ENCODE measurements around the gene RAB40C. TPM values are rescaled to one million over a fixed set of nuclear protein-coding genes. Genes with fewer than 3 reads are reported as not detected.

Gene RAB40C
- total RNA-seq, 1 donor from 2014 or later = 33.1 TPM

GRCh38 chr16:616733-617586 lies 27.1 kb downstream of the RAB40C start:
- no peak for DNase-seq (ENCODE audit: low spot score)

DNA sequence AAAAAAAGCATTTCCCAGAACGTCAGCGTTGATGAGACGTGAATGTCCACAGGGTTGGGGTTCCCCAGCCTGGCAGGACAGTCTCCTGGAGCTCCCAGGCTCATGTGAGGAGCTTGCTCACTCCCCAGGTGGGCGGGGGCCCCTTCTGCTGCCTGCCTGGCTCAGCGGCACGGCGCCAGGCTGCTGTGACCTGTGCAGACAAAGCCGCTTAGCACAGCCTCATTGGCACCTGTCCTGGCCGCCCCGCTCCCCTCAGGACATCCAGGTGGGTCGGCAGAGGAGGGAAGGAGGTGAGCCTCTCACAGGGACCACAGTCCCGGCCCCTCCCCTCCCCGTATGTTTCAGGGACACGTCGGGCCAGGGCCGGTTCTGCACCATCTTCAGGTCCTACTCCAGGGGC lies 28.0 kb downstream of the RAB40C start:
- no peak for DNase-seq (ENCODE audit: low spot score)

- DNase-seq (ENCODE audit: low spot score) = no peak
These were observed 29.7 kb downstream of the RAB40C start for GRCh38 chr16:619476-620100.

DNA sequence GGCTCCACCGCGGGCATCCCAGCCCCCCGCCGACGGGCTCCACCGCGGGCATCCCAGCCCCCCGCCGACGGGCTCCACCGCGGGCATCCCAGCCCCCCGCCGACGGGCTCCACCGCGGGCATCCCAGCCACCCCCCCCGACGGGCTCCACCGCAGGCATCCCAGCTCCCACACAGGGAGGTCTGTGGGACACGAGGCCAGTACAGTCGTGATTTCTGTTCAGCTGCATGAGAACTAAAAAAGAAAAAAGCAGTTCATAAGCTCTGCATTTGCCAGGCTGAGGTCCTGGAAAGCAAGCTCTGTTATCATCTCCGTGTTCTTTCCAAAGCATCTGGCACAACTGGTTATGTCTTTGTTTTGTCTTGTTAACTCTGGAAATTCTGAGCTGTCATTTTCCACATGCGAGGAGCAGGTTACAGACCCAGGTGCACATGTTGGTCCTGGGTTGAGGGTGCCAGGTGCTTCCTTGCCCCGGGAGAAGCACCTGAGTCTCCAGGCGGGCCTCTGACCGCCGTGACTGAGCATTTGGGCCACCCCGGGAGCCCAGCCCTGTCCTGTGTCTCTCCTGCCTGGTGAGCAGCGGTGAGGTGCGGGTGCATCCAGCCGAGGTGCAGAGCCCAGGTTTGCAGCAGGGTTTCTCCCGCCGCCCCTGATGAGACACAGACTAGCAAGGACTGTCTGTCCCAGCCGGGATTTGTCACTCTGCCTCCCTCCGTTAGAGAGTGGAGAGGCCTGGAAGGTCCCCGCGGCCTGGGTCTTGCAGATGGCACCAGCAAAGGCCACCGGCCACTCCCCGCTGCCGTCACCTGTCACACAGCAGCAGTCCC lies 31.0 kb downstream of the RAB40C start:
- no peak for DNase-seq (ENCODE audit: low spot score)

GRCh38 chr16:621526-622105 lies 31.8 kb downstream of the RAB40C start:
- no peak for DNase-seq (ENCODE audit: low spot score)

GRCh38 chr16:622920-623280 lies 33.0 kb downstream of the RAB40C start:
- DNase-seq (ENCODE audit: low spot score) = no peak

DNA sequence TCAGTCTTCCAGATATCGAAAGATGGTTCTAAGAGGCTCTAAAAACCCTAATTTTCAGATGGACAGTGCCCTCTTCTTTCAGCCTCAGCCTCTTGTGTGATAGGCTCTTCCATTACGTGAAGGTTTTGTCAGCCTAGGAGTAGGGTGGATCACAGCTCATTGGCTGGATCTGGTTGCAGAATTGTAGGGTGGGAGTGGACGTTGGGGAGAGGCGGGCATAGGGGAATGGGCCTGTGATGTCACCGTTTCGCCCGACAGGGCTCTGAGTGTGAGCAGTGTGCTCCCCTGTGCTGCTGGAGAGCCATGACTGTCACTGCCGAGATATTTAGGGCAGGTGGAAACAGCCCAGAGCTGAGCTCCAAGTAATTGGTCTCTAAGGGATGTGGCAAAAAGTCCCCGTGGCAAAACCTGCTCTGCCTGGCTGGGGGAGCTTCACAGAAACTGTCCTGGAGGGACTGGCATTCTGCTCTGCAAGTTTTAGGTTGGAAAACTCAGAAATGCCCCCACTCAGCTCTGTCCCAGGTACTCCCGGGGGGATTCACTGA lies 34.7 kb downstream of the RAB40C start:
- no peak for DNase-seq (ENCODE audit: low spot score)

GRCh38 chr16:625117-625976 lies 35.5 kb downstream of the RAB40C start:
- no peak for DNase-seq (ENCODE audit: low spot score)

DNA sequence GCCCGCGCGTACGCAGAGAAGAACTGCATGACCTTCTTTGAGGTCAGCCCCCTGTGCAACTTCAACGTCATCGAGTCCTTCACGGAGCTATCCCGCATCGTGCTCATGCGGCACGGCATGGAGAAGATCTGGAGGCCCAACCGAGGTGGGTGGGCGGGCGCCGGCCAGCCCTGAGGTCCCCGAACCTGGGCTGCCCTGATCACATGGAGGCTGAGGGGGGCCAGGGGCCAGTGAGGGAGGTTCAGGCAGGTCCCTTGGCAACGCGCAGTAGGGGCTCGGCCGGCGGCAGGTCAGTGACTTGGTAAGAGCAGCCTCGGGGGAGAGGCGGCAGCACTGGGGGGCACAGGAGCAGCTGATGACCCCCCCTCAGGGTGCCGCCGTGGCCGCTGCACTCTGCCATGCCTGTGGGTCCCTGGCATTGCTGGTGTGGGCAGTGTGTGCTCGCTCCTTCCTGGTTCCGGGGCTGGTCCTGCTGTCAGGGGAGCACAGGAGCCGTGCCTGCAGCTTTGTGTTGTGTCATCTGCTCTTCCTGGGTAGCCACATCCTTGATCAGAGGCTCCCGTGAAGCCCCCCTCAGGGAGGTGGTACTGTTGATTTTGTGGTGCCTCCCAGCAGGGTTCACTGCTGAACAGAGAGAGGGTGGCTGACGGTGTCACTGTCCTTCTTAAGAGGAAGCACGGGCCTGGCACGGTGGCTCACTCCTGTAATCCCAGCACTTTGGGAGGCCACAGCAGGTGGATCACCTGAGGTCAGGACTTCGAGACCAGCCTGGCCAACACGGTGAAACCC lies 36.3 kb downstream of the RAB40C start:
- no peak for DNase-seq (ENCODE audit: low spot score)

DNA sequence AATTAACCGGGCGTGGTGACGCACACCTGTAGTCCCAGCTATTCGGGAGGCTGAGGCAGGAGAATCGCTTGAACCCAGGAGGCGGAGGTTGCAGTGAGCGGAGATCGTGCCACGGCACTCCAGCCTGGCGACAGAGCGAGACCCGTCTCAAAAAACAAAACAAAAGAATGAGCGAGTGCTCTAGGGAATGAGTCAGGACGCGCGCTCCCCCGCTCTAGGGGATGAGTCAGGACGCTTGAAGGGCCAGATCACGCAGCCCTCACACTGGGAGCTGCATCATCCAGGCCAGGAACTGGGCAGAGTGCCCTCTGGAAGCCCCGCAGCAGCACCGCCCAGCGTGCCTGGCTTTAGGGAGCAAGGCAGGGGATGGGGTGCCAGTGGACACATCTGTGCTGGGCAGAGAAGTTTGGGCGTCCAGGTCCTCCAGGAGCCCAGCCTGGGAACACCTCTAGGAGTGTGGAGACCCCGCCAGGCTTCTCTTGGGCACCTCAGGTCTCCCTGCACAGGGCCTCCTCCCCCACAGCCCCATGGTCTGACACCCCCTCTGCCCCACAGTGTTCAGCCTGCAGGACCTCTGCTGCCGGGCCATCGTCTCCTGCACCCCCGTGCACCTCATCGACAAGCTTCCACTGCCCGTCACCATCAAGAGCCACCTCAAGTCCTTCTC lies 37.1 kb downstream of the RAB40C start:
- no peak for DNase-seq (ENCODE audit: low spot score)

GRCh38 chr16:627454-628239 lies 37.8 kb downstream of the RAB40C start:
- peak; percentile 71 for DNase-seq (ENCODE audit: low spot score)

DNA sequence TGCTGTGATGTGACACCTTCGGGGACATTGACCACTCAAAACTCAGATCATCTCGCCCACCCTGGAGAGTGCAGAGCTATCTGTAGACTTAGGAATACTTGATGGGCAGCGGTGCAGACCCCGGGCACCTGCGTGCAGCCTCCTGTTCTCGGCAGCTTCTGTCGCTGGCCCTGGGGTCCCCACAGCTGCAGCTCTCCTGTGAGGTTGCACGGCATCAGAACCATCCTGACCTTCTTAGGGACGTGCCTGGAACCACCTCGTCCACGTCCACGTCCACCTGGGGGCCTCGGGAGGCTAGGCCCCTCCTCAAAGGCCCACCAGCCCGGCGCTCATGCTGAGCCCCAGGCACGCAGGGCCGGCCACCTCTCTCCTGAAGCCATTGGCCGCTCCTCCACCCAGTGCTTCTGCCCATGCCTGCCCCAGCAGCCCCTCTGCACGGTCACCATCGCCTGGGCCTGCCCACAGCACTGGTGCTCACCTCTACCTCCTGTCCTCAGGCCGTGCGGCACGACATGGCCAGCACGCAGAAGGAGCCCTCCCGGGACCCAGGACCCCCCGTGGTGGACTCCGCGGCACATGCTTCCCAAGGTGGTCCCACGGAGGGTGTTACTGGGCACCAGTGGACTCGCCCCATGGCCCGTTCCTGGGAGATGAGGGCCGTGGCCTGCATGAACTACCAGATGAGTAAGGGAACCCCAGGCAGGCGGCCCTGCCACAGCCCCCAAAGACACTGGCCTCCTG lies 38.6 kb downstream of the RAB40C start:
- no peak for DNase-seq (ENCODE audit: low spot score)

GRCh38 chr16:629185-629832 lies 39.4 kb downstream of the RAB40C start:
- no peak for DNase-seq (ENCODE audit: low spot score)

GRCh38 chr16:629833-630248 lies 40.0 kb downstream of the RAB40C start:
- no peak for DNase-seq (ENCODE audit: low spot score)

GRCh38 chr16:630249-630814 lies 40.5 kb downstream of the RAB40C start:
- no peak for DNase-seq (ENCODE audit: low spot score)

GRCh38 chr16:630815-631405 lies 41.0 kb downstream of the RAB40C start, which contains the start of gene WFIKKN1:
WFIKKN1 (plus strand) TSS chr16:630985; CDS start chr16:631254, 269 bp downstream.
- no peak for DNase-seq (ENCODE audit: low spot score)
